Kidney (tissue), 14 donors: ENCODE results near the gene PCNX3. TPM values are rescaled to one million over a fixed set of nuclear protein-coding genes. Genes with fewer than 3 reads are reported as not detected.
A peak's percentile ranks its signal among the peaks of the same experiment; 100 is the strongest.

Experiments
- DNase-seq, 5 donors: peaks; one replicate each; pipeline ENCODE4 v3.0.0-alpha.2; 2013 to 2020
- FAIRE-seq: peaks from 2 replicates; lab custom pipeline; 2012; peaks lifted over from hg19 to GRCh38; lab: Jason Lieb, UNC
- H3K27ac ChIP-seq, 2 donors: one replicate each; pipeline ENCODE4 v1.7.0; 2013; ENCODE audit warnings: low read depth in 2 of 2, low read length in 2 of 2, inconsistent platforms in 1 of 2
- H3K27me3 ChIP-seq: one replicate; pipeline ENCODE4 v1.7.1; 2013; ENCODE audit warnings: low read length, inconsistent platforms; ENCODE audit not compliant: control insufficient read depth, insufficient read depth
- H3K36me3 ChIP-seq, 3 donors: one replicate each; pipeline versions ENCODE4 v1.7.0 to v1.7.1; 2013; ENCODE audit warnings: low read length in 3 of 3, control low read depth in 1 of 3, inconsistent platforms in 1 of 3; ENCODE audit not compliant: insufficient read depth in 3 of 3, control insufficient read depth in 2 of 3
- H3K4me1 ChIP-seq, 3 donors: one replicate each; pipeline versions ENCODE4 v1.7.0 to v1.7.1; 2013; ENCODE audit warnings: low read length in 3 of 3, inconsistent platforms in 1 of 3, low read depth in 1 of 3; ENCODE audit not compliant: control insufficient read depth in 2 of 3, insufficient read depth in 2 of 3
- H3K4me3 ChIP-seq, 3 donors: one replicate each; pipeline versions ENCODE4 v1.7.0 to v1.8.1; 2013; ENCODE audit warnings: low read length in 3 of 3, control low read depth in 1 of 3, inconsistent platforms in 1 of 3
- H3K9ac ChIP-seq, 3 donors: one replicate each; pipeline versions ENCODE4 v1.7.0 to v1.7.1; 2013; ENCODE audit warnings: low read length in 3 of 3, control low read depth in 1 of 3, inconsistent platforms in 1 of 3
- H3K9me3 ChIP-seq, 3 donors: one replicate each; pipeline versions ENCODE4 v1.7.0 to v1.7.1; 2013; ENCODE audit warnings: low read length in 3 of 3, control low read depth in 1 of 3, inconsistent platforms in 1 of 3; ENCODE audit not compliant: control insufficient read depth in 2 of 3, insufficient read depth in 1 of 3
- intact Hi-C: fragments of 100-400 bp; cut with DNase I; formaldehyde crosslinking; loops from one replicate; pipeline ENCODE4 v1.11.1; 2022
- polyA plus RNA-seq: library from polyadenylated mRNA; stranded (reverse); fragments of 350-450 nt; fragmentation: Illumina TruSeq; extraction: RNeasy Lipid Tissue Mini Kit (QIAGEN cat#74804); gene quantifications from one replicate; pipeline ENCODE4 v1.2.3, GENCODE V29; 2014; ENCODE audit warnings: low read depth, low replicate concordance; ENCODE audit not compliant: insufficient read depth
- total RNA-seq: library from RNA; stranded (reverse); fragmentation: NEBNext Ultra II Directional; extraction: Animal tissue kit (Norgen Biotek cat#: 25700); gene quantifications from one replicate; pipeline ENCODE4 v1.2.1, GENCODE V29; 2021
- TF ChIP-seq, protein P1 (sequence below): IDR thresholded peaks from 3 replicates; pipeline ENCODE4 v1.5.1; 2012; ENCODE audit warnings: mild to moderate bottlenecking, moderate library complexity, borderline replicate concordance; ENCODE audit not compliant: insufficient read depth; ENCODE audit errors: extremely low read depth
- donor health status: control.
- donor health status: control.
- donor health status: control.
- donor health status: control.
- donor health status: control.
- donor health status: DM: yes; HTN: yes; CAD: no.
- donor health status: Normal renal cell carcinoma (clear cell type).

The PCNX3 gene
- total and polyA plus RNA-seq, 2 donors from 2014 or later, result 13.6 to 44.4 TPM

DNA sequence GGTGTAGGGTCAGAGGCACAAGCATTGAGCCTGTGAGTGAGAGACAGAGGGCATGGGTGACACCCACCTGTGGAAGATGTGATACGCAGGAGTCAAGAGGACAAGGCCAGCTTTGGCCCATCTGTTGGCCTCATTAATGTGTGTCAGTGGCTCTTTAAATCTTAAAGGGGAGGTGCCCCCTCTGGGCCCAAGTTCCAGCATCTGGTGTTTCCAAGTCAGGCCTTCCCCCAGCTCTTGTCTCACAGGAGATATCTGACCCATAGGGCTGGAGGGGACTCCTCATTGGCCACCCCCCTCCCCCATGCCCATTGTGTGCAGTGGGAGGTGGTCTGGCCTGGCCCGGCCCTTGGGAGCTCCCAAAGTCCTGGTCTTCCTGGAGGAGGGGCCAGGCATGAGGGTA is 28.9 kb upstream of the PCNX3 start:
- Histone ChIP-seq H3K4me1 (peaks cover 0 to 9% (median 0%) of the 10 kb centered on the region in 3 donors), H3K9ac (no peak overlapping the region), H3K4me3 (no peak overlapping the region), H3K36me3 (no peaks in the 10 kb centered on the region), H3K27me3 (no peaks in the 10 kb centered on the region), H3K27ac (no peak overlapping the region), H3K9me3 (no peaks in the 10 kb centered on the region)
- DNase-seq (peak in 2 of 5 donors; percentile 50 to 68), FAIRE-seq (no peak)
- TF ChIP-seq, protein P1, sequence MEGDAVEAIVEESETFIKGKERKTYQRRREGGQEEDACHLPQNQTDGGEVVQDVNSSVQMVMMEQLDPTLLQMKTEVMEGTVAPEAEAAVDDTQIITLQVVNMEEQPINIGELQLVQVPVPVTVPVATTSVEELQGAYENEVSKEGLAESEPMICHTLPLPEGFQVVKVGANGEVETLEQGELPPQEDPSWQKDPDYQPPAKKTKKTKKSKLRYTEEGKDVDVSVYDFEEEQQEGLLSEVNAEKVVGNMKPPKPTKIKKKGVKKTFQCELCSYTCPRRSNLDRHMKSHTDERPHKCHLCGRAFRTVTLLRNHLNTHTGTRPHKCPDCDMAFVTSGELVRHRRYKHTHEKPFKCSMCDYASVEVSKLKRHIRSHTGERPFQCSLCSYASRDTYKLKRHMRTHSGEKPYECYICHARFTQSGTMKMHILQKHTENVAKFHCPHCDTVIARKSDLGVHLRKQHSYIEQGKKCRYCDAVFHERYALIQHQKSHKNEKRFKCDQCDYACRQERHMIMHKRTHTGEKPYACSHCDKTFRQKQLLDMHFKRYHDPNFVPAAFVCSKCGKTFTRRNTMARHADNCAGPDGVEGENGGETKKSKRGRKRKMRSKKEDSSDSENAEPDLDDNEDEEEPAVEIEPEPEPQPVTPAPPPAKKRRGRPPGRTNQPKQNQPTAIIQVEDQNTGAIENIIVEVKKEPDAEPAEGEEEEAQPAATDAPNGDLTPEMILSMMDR, result no peak
- intact Hi-C loops, result no loop called here

GRCh38 chr11:65588199-65589054 is 27.1 kb upstream of the PCNX3 start:
- FAIRE-seq (no peak), DNase-seq (peak in 2 of 5 donors; percentile 51 to 84)
- TF ChIP-seq, protein P1, result peak; percentile 50
- intact Hi-C loops, result no loop called here
- Histone ChIP-seq H3K9ac (no peak overlapping the region), H3K4me1 (peaks cover 0 to 10% (median 0%) of the 10 kb centered on the region in 3 donors), H3K9me3 (no peaks in the 10 kb centered on the region), H3K27me3 (no peaks in the 10 kb centered on the region), H3K27ac (no peak overlapping the region), H3K36me3 (no peaks in the 10 kb centered on the region), H3K4me3 (no peak overlapping the region)

- intact Hi-C loops, result no loop called here
- DNase-seq, result no peak
- no peaks in the 10 kb centered on the region for H3K9me3 ChIP-seq
- TF ChIP-seq, protein P1, result no peak
- H3K4me1 ChIP-seq, result peaks cover 0 to 13% (median 0%) of the 10 kb centered on the region in 3 donors
- no peak overlapping the region for H3K27ac ChIP-seq
- no peaks in the 10 kb centered on the region for H3K36me3 ChIP-seq
- H3K9ac ChIP-seq, result no peak overlapping the region
- no peak overlapping the region for H3K4me3 ChIP-seq
- FAIRE-seq, result no peak
- H3K27me3 ChIP-seq, result no peaks in the 10 kb centered on the region
These were observed 25.9 kb upstream of the PCNX3 start for GRCh38 chr11:65589444-65590239.
